HFF-Myc (cell line): ENCODE data around the gene ISCU.
A peak's percentile ranks its signal among the peaks of the same experiment; 100 is the strongest.

Experiments used
- DNase-seq: peaks from one replicate; pipeline ENCODE4 v3.0.0-alpha.2; 2011; ENCODE audit warnings: low read depth; ENCODE audit errors: extremely low read depth
- H3K4me3 ChIP-seq: replicated peaks from 2 replicates; pipeline ENCODE4 v1.5.1; 2011; ENCODE audit warnings: low read depth, mild to moderate bottlenecking, control low read depth, low read length
- CTCF ChIP-seq: IDR thresholded peaks from 2 replicates; pipeline ENCODE4 v1.5.1; 2012; ENCODE audit warnings: mild to moderate bottlenecking, low read depth, low read length, control low read depth; ENCODE audit errors: missing control alignments

Gene ISCU

GRCh38 chr12:108526482-108527165 is 35.8 kb upstream of the ISCU start:
- TF ChIP-seq CTCF: no peak
- no peak overlapping the region for H3K4me3 ChIP-seq
- no peak for DNase-seq

GRCh38 chr12:108527166-108527496 is 35.3 kb upstream of the ISCU start:
- no peak for TF ChIP-seq CTCF
- no peak for DNase-seq
- no peak overlapping the region for H3K4me3 ChIP-seq

GRCh38 chr12:108530161-108530560 is 32.2 kb upstream of the ISCU start:
- no peak for TF ChIP-seq CTCF
- H3K4me3 ChIP-seq: no peak overlapping the region
- DNase-seq: no peak

- no peak for TF ChIP-seq CTCF
- no peak overlapping the region for H3K4me3 ChIP-seq
These were observed 30.2 kb upstream of the ISCU start for GRCh38 chr12:108531929-108532848.

GRCh38 chr12:108538146-108538545 is 24.2 kb upstream of the ISCU start:
- no peak for DNase-seq
- no peak for TF ChIP-seq CTCF
- no peak overlapping the region for H3K4me3 ChIP-seq

More at GRCh38 chr12:108531929-108532848, 30.2 kb upstream of the ISCU start:
- DNase-seq: peak; percentile 52

GRCh38 chr12:108538616-108539195 is 23.7 kb upstream of the ISCU start:
- no peak overlapping the region for H3K4me3 ChIP-seq
- no peak for TF ChIP-seq CTCF
- no peak for DNase-seq
